ENCODE measurements around the gene MOSMO. TPM values are rescaled to one million over a fixed set of nuclear protein-coding genes. Genes with fewer than 3 reads are reported as not detected.

The MOSMO gene
- total and polyA plus RNA-seq, 2 of the 13 experiments (the other 11 are each of a cell fraction or from before 2014, with no cell fraction given) = 26.7 to 32.6 TPM

DNA sequence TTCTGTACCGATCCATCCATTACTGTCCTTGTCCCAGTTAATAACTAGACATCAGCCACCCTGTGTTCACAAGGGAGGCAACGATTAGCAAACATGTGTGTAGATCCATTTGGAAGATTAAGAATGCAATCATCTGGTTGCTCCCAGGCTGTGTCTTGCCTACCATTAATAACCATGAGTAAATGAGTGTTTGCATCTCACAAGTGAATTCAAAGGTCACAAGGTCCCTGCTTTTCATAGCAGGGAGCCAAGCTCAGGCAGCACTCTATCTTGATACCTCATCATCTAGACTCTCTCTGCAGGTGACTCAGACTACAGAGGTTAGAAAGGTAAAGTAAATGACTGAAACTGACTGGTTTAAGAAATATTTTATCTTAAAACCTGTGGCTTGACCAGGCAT, 109.7 kb downstream of the MOSMO start:
- H3K9me3 ChIP-seq (ENCODE audit: low read length) = no peaks in the 10 kb centered on the region
- in situ Hi-C loops (cut with HindIII; ENCODE audit: extremely low pct_ligation_motif_present, low pct_unique_long_range_greater_than_20kb) (no loop called here), intact Hi-C loops (cut with micrococcal nuclease; ENCODE audit: unreplicated experiment) (no loop called here)
- H3K79me2 ChIP-seq (ENCODE audit: insufficient read depth, low read length) = no peaks in the 10 kb centered on the region
- no peak overlapping the region for H3K9ac ChIP-seq (ENCODE audit: insufficient read depth, low read depth, low read length)
- ChIA-PET CTCF (ENCODE audit: low intra/inter-chr PET ratio, low total read pairs) (no interaction called here), POLR2A (no interaction called here)
- no peak overlapping the region for H3K4me3 ChIP-seq (replicated peaks in 1 of 3; ENCODE audit: insufficient read depth in 1 of 3, low read depth in 2 of 3, low read length in 3 of 3)
- ATAC-seq (peak; percentile 19; the same call in 1 of the 3 replicates), FAIRE-seq (no peak), DNase-seq (ENCODE audit: low spot score) (no peak)
- no peak overlapping the region for H3K4me2 ChIP-seq (ENCODE audit: low read depth, low read length)
- TF ChIP-seq, protein P1, sequence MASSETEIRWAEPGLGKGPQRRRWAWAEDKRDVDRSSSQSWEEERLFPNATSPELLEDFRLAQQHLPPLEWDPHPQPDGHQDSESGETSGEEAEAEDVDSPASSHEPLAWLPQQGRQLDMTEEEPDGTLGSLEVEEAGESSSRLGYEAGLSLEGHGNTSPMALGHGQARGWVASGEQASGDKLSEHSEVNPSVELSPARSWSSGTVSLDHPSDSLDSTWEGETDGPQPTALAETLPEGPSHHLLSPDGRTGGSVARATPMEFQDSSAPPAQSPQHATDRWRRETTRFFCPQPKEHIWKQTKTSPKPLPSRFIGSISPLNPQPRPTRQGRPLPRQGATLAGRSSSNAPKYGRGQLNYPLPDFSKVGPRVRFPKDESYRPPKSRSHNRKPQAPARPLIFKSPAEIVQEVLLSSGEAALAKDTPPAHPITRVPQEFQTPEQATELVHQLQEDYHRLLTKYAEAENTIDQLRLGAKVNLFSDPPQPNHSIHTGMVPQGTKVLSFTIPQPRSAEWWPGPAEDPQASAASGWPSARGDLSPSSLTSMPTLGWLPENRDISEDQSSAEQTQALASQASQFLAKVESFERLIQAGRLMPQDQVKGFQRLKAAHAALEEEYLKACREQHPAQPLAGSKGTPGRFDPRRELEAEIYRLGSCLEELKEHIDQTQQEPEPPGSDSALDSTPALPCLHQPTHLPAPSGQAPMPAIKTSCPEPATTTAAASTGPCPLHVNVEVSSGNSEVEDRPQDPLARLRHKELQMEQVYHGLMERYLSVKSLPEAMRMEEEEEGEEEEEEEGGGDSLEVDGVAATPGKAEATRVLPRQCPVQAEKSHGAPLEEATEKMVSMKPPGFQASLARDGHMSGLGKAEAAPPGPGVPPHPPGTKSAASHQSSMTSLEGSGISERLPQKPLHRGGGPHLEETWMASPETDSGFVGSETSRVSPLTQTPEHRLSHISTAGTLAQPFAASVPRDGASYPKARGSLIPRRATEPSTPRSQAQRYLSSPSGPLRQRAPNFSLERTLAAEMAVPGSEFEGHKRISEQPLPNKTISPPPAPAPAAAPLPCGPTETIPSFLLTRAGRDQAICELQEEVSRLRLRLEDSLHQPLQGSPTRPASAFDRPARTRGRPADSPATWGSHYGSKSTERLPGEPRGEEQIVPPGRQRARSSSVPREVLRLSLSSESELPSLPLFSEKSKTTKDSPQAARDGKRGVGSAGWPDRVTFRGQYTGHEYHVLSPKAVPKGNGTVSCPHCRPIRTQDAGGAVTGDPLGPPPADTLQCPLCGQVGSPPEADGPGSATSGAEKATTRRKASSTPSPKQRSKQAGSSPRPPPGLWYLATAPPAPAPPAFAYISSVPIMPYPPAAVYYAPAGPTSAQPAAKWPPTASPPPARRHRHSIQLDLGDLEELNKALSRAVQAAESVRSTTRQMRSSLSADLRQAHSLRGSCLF (CRISPR knock-in tag; IDR thresholded peaks at IDR 0.05; ENCODE audit: borderline replicate concordance) = no peak
- TF ChIP-seq ZNF703 (CRISPR knock-in tag; IDR thresholded peaks at IDR 0.05; ENCODE audit: borderline replicate concordance) = no peak
- no peak for TF ChIP-seq MEF2D (CRISPR knock-in tag; IDR thresholded peaks at IDR 0.05)
- no peak for TF ChIP-seq SOX13 (IDR thresholded peaks at IDR 0.05)
- TF ChIP-seq SOX13 (CRISPR knock-in tag; conservative IDR thresholded peaks at IDR 0.05 in 1 of 2, IDR thresholded peaks at IDR 0.05 in 1 of 2) = no peak
- no peak for TF ChIP-seq ARNT2 (CRISPR knock-in tag; IDR thresholded peaks at IDR 0.05; ENCODE audit: low read depth)
- TF ChIP-seq SMARCE1 (IDR thresholded peaks at IDR 0.05; ENCODE audit: borderline replicate concordance) = no peak
- TF ChIP-seq MTA3 (CRISPR knock-in tag; IDR thresholded peaks at IDR 0.05) = no peak
- TF ChIP-seq, protein P2, sequence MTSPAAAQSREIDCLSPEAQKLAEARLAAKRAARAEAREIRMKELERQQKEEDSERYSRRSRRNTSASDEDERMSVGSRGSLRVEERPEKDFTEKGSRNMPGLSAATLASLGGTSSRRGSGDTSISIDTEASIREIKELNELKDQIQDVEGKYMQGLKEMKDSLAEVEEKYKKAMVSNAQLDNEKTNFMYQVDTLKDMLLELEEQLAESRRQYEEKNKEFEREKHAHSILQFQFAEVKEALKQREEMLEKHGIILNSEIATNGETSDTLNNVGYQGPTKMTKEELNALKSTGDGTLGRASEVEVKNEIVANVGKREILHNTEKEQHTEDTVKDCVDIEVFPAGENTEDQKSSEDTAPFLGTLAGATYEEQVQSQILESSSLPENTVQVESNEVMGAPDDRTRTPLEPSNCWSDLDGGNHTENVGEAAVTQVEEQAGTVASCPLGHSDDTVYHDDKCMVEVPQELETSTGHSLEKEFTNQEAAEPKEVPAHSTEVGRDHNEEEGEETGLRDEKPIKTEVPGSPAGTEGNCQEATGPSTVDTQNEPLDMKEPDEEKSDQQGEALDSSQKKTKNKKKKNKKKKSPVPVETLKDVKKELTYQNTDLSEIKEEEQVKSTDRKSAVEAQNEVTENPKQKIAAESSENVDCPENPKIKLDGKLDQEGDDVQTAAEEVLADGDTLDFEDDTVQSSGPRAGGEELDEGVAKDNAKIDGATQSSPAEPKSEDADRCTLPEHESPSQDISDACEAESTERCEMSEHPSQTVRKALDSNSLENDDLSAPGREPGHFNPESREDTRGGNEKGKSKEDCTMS (CRISPR knock-in tag; conservative IDR thresholded peaks at IDR 0.05) = no peak
- TF ChIP-seq, protein P3, sequence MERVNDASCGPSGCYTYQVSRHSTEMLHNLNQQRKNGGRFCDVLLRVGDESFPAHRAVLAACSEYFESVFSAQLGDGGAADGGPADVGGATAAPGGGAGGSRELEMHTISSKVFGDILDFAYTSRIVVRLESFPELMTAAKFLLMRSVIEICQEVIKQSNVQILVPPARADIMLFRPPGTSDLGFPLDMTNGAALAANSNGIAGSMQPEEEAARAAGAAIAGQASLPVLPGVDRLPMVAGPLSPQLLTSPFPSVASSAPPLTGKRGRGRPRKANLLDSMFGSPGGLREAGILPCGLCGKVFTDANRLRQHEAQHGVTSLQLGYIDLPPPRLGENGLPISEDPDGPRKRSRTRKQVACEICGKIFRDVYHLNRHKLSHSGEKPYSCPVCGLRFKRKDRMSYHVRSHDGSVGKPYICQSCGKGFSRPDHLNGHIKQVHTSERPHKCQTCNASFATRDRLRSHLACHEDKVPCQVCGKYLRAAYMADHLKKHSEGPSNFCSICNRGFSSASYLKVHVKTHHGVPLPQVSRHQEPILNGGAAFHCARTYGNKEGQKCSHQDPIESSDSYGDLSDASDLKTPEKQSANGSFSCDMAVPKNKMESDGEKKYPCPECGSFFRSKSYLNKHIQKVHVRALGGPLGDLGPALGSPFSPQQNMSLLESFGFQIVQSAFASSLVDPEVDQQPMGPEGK (CRISPR knock-in tag; IDR thresholded peaks at IDR 0.05) = no peak
- TF ChIP-seq, protein P4, sequence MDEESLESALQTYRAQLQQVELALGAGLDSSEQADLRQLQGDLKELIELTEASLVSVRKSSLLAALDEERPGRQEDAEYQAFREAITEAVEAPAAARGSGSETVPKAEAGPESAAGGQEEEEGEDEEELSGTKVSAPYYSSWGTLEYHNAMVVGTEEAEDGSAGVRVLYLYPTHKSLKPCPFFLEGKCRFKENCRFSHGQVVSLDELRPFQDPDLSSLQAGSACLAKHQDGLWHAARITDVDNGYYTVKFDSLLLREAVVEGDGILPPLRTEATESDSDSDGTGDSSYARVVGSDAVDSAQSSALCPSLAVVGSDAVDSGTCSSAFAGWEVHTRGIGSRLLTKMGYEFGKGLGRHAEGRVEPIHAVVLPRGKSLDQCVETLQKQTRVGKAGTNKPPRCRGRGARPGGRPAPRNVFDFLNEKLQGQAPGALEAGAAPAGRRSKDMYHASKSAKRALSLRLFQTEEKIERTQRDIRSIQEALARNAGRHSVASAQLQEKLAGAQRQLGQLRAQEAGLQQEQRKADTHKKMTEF (CRISPR knock-in tag; IDR thresholded peaks at IDR 0.05) = no peak
- TF ChIP-seq ZNF484 (CRISPR knock-in tag; IDR thresholded peaks at IDR 0.05; ENCODE audit: borderline replicate concordance, low read depth) = no peak
- no peak for TF ChIP-seq ZNF136 (CRISPR knock-in tag; IDR thresholded peaks at IDR 0.05; ENCODE audit: low read depth)
- no peaks in the 10 kb centered on the region for H4K20me1 ChIP-seq (ENCODE audit: insufficient read depth, low read length)
- BruUV-seq (replicated peaks) = no TSS peak
- H3K27ac ChIP-seq (ENCODE audit: extremely low read length, insufficient read depth, low read length) = no peak overlapping the region
- no peak overlapping the region for H2AFZ ChIP-seq (ENCODE audit: low read length)
- no peaks in the 10 kb centered on the region for H3K36me3 ChIP-seq (replicated peaks in 1 of 2; ENCODE audit: control insufficient read depth in 1 of 2, insufficient read depth in 2 of 2, low read length in 2 of 2)
- H3K27me3 ChIP-seq (ENCODE audit: control insufficient read depth in 1 of 2, insufficient read depth in 2 of 2, low read length in 2 of 2) = peaks cover 0 to 2% of the 10 kb centered on the region in 2 experiments; a peak in 1 of 5 replicates
- no peaks in the 10 kb centered on the region for H3K4me1 ChIP-seq (ENCODE audit: insufficient read depth, low read length)
- 47% methylated on average over 2 of the region's 2 CpGs for WGBS (ENCODE audit: low lambda C conversion rate)

Measured in HepG2 (cell line).